SK-N-SH (cell line): ENCODE data around the gene SIRPB1.
"Not testable (repeated sequence)": the region's sequence is repeated elsewhere in the genome, so short reads cannot be mapped to it uniquely, and the experiment has no call there.

Experiments
- CTCF ChIP-seq: fragments of 200-600 bp; sonication (generic); IDR thresholded peaks from 2 replicates; pipeline ENCODE4 v1.6.1; 2017; ENCODE audit warnings: antibody characterized with exemption, mild to moderate bottlenecking, moderate library complexity
- EP300 ChIP-seq, 2 experiments: IDR thresholded peaks; 2 replicates each; pipeline versions ENCODE4 v1.4.0 to v1.6.1; 2012; ENCODE audit warnings: borderline replicate concordance in 1 of 2, low read depth in 1 of 2, low read length in 1 of 2
- REST ChIP-seq: IDR thresholded peaks from 2 replicates; pipeline ENCODE4 v1.6.1; 2012; ENCODE audit warnings: mild to moderate bottlenecking, low read depth, low read length, moderate library complexity
- TAF1 ChIP-seq: IDR thresholded peaks from 2 replicates; pipeline ENCODE4 v1.6.1; 2012; ENCODE audit warnings: low read depth, mild to moderate bottlenecking, low read length, moderate library complexity, borderline replicate concordance

GRCh38 chr20:1638643-1639042, 18.8 kb upstream of the SIRPB1 start:
- TF ChIP-seq REST; CTCF; TAF1; EP300 (IDR thresholded peaks at IDR 0.05; ENCODE audit: borderline replicate concordance in 1 of 2, low read depth in 1 of 2, low read length in 1 of 2): not testable (repeated sequence)
